ENCODE measurements around the gene RIC8B. TPM values are rescaled to one million over a fixed set of nuclear protein-coding genes. Genes with fewer than 3 reads are reported as not detected.

RIC8B gene
- total RNA-seq, 1 donor from 2014 or later: 5.8 TPM

GRCh38 chr12:106759526-106760183 lies 14.8 kb upstream of the RIC8B start:
- Mint-ChIP-seq H3K9me3 (no peaks in the 10 kb centered on the region), H3K36me3 (ENCODE audit: low read depth) (no peaks in the 10 kb centered on the region), H3K4me1 (peaks cover 24% of the 10 kb centered on the region), H3K27me3 (no peaks in the 10 kb centered on the region), H3K27ac (peak overlapping the region; percentile 88), H3K4me3 (peak overlapping the region; percentile 70)
- ATAC-seq (ENCODE audit: low read depth): peak; percentile 5
- POLR2A ChIA-PET: interaction anchor here (0.7 kb wide), 1 partner anchor 401 kb away, joined by 3 read pairs; no protein-coding TSS in a partner anchor
- DNase-seq: no peak
- intact Hi-C loops (cut with micrococcal nuclease): loop anchor here (2.0 kb wide), 2 partner anchors 13 to 15 kb away; partner anchors contain the start of gene RIC8B
- TF ChIP-seq, protein P1, sequence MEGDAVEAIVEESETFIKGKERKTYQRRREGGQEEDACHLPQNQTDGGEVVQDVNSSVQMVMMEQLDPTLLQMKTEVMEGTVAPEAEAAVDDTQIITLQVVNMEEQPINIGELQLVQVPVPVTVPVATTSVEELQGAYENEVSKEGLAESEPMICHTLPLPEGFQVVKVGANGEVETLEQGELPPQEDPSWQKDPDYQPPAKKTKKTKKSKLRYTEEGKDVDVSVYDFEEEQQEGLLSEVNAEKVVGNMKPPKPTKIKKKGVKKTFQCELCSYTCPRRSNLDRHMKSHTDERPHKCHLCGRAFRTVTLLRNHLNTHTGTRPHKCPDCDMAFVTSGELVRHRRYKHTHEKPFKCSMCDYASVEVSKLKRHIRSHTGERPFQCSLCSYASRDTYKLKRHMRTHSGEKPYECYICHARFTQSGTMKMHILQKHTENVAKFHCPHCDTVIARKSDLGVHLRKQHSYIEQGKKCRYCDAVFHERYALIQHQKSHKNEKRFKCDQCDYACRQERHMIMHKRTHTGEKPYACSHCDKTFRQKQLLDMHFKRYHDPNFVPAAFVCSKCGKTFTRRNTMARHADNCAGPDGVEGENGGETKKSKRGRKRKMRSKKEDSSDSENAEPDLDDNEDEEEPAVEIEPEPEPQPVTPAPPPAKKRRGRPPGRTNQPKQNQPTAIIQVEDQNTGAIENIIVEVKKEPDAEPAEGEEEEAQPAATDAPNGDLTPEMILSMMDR (IDR thresholded peaks at IDR 0.05): no peak
- CTCF ChIA-PET: interaction anchor here (0.9 kb wide), 1 partner anchor 401 kb away, joined by 3 read pairs; no protein-coding TSS in a partner anchor

- DNase-seq: no peak
- no peaks in the 10 kb centered on the region for H3K9me3 Mint-ChIP-seq
- CTCF ChIA-PET: interaction anchor here (0.9 kb wide), 1 partner anchor 402 kb away, joined by 3 read pairs; no protein-coding TSS in a partner anchor
- peak overlapping the region; percentile 88 for H3K27ac Mint-ChIP-seq
- H3K36me3 Mint-ChIP-seq (ENCODE audit: low read depth): no peaks in the 10 kb centered on the region
- ATAC-seq (ENCODE audit: low read depth): peak; percentile 99
- TF ChIP-seq, protein P1 (IDR thresholded peaks at IDR 0.05): no peak
- H3K27me3 Mint-ChIP-seq: no peaks in the 10 kb centered on the region
- H3K4me1 Mint-ChIP-seq: peaks cover 24% of the 10 kb centered on the region
- POLR2A ChIA-PET: interaction anchor here (0.7 kb wide), 1 partner anchor 402 kb away, joined by 3 read pairs; no protein-coding TSS in a partner anchor
- peak overlapping the region; percentile 70 for H3K4me3 Mint-ChIP-seq
- intact Hi-C loops (cut with micrococcal nuclease): loop anchor here (2.0 kb wide), 2 partner anchors 13 to 15 kb away; partner anchors contain the start of gene RIC8B
Observed at GRCh38 chr12:106760184-106760531, 14.3 kb upstream of the RIC8B start.

DNA sequence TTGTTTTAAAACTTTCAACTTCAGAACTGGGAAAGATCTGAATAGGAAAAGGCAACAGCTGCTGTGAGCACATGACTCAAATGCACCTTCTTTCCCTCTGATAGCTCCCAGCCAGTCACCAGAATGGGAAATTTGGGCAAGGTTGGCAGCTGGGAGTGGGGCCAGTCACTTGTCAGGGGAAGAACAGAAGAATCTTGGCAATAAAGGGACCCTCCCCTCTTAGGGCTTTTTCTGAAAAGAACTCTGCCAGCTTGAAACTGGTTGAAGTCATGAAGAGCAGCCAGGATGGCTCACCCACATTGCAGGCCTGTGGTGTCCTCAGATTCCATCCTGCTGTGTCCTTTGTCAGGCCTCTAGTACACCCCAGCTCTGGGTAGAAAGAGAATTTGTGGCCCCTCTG lies 10.3 kb upstream of the RIC8B start:
- no peak overlapping the region for H3K4me3 Mint-ChIP-seq
- intact Hi-C loops (cut with micrococcal nuclease): no loop called here
- H3K27me3 Mint-ChIP-seq: peaks cover 11% of the 10 kb centered on the region
- H3K9me3 Mint-ChIP-seq: no peaks in the 10 kb centered on the region
- TF ChIP-seq, protein P1 (IDR thresholded peaks at IDR 0.05): no peak
- H3K27ac Mint-ChIP-seq: no peak overlapping the region
- H3K4me1 Mint-ChIP-seq: peaks cover 20% of the 10 kb centered on the region
- H3K36me3 Mint-ChIP-seq (ENCODE audit: low read depth): no peaks in the 10 kb centered on the region
- no peak for ATAC-seq (ENCODE audit: low read depth)
- POLR2A ChIA-PET: no interaction called here
- CTCF ChIA-PET: no interaction called here
- DNase-seq: no peak

GRCh38 chr12:106764738-106765137 lies 9.7 kb upstream of the RIC8B start:
- ChIA-PET POLR2A (no interaction called here), CTCF (no interaction called here)
- Mint-ChIP-seq H3K27ac (no peak overlapping the region), H3K9me3 (no peaks in the 10 kb centered on the region), H3K4me1 (peaks cover 15% of the 10 kb centered on the region), H3K27me3 (peaks cover 16% of the 10 kb centered on the region), H3K4me3 (no peak overlapping the region), H3K36me3 (ENCODE audit: low read depth) (no peaks in the 10 kb centered on the region)
- ATAC-seq (ENCODE audit: low read depth) (no peak), DNase-seq (no peak)
- TF ChIP-seq, protein P1 (IDR thresholded peaks at IDR 0.05): no peak
- intact Hi-C loops (cut with micrococcal nuclease): no loop called here

DNA sequence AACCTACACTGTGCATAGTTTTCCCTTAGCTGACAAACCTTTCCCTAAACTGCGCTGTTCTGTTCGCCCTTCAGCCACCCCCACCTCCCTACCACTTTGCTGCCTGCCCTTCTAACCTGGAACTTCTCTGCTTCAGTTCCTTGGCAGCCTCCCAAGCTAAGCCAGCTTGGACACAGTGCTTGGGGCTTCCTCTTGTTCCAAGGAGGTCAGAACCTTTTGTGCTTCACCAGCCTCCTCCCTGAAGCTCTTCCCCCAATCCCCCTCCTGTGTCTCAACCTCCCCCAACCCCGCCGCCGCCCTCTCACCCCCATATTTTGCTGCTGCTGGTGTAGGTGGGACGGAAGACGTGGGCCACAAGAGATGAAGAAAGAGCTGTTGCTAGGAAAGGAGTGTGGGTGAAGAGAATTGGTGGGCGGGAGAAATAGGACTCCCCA lies 8.1 kb upstream of the RIC8B start:
- Mint-ChIP-seq H3K4me1 (no peaks in the 10 kb centered on the region), H3K27me3 (peaks cover 17% of the 10 kb centered on the region), H3K4me3 (no peak overlapping the region), H3K36me3 (ENCODE audit: low read depth) (no peaks in the 10 kb centered on the region), H3K9me3 (no peaks in the 10 kb centered on the region), H3K27ac (no peak overlapping the region)
- ChIA-PET POLR2A (interaction anchor here (0.7 kb wide), 1 partner anchor 13 kb away, joined by 8 read pairs; no protein-coding TSS in a partner anchor), CTCF (no interaction called here)
- intact Hi-C loops (cut with micrococcal nuclease): no loop called here
- ATAC-seq (ENCODE audit: low read depth): no peak
- TF ChIP-seq, protein P1 (IDR thresholded peaks at IDR 0.05): no peak
- no peak for DNase-seq
